ENCODE measurements around the gene MRPS2.
"Not testable (repeated sequence)": the region's sequence is repeated elsewhere in the genome, so short reads cannot be mapped to it uniquely, and the experiment has no call there.

Gene MRPS2

GRCh38 chr9:135502873-135503321 is 2.4 kb downstream of the MRPS2 start:
- H3K27me3 Mint-ChIP-seq, result peaks cover 7% of the 10 kb centered on the region
- no peak overlapping the region for H3K4me3 Mint-ChIP-seq
- H3K9me3 Mint-ChIP-seq, result no peaks in the 10 kb centered on the region
- no peak overlapping the region for H3K27ac Mint-ChIP-seq
- peaks cover 37% of the 10 kb centered on the region for H3K4me1 Mint-ChIP-seq
- H3K36me3 Mint-ChIP-seq, result peaks cover 39% of the 10 kb centered on the region
- no peak for ATAC-seq

GRCh38 chr9:135503371-135504261 is 3.1 kb downstream of the MRPS2 start:
- Mint-ChIP-seq H3K27ac (no peak overlapping the region), H3K36me3 (peaks cover 39% of the 10 kb centered on the region), H3K4me1 (peaks cover 37% of the 10 kb centered on the region), H3K4me3 (no peak overlapping the region), H3K9me3 (peaks cover 6% of the 10 kb centered on the region), H3K27me3 (peaks cover under 1% of the 10 kb centered on the region)
- no peak for ATAC-seq

GRCh38 chr9:135504262-135505243 is 4.1 kb downstream of the MRPS2 start:
- H3K27ac Mint-ChIP-seq, result no peak overlapping the region
- no peak for ATAC-seq
- H3K36me3 Mint-ChIP-seq, result peaks cover 39% of the 10 kb centered on the region
- no peaks in the 10 kb centered on the region for H3K27me3 Mint-ChIP-seq
- peaks cover 31% of the 10 kb centered on the region for H3K4me1 Mint-ChIP-seq
- H3K4me3 Mint-ChIP-seq, result no peak overlapping the region
- peaks cover 15% of the 10 kb centered on the region for H3K9me3 Mint-ChIP-seq

- peaks cover 29% of the 10 kb centered on the region for H3K4me1 Mint-ChIP-seq
- no peak for ATAC-seq
These were observed 5.1 kb downstream of the MRPS2 start for GRCh38 chr9:135505406-135506187.

GRCh38 chr9:135506327-135507103 is 6.0 kb downstream of the MRPS2 start:
- H3K4me1 Mint-ChIP-seq, result peaks cover 25% of the 10 kb centered on the region
- H3K36me3 Mint-ChIP-seq, result peaks cover 39% of the 10 kb centered on the region
- ATAC-seq, result no peak
- no peak overlapping the region for H3K4me3 Mint-ChIP-seq
- no peak overlapping the region for H3K27ac Mint-ChIP-seq
- H3K9me3 Mint-ChIP-seq, result peaks cover 16% of the 10 kb centered on the region
- H3K27me3 Mint-ChIP-seq, result no peaks in the 10 kb centered on the region

More at GRCh38 chr9:135505406-135506187, 5.1 kb downstream of the MRPS2 start:
- peaks cover 16% of the 10 kb centered on the region for H3K9me3 Mint-ChIP-seq
- H3K36me3 Mint-ChIP-seq, result peaks cover 39% of the 10 kb centered on the region
- H3K27ac Mint-ChIP-seq, result no peak overlapping the region
- H3K27me3 Mint-ChIP-seq, result no peaks in the 10 kb centered on the region
- no peak overlapping the region for H3K4me3 Mint-ChIP-seq

- no peak overlapping the region for H3K4me3 Mint-ChIP-seq
- H3K27ac Mint-ChIP-seq, result no peak overlapping the region
- H3K9me3 Mint-ChIP-seq, result peaks cover 16% of the 10 kb centered on the region
- H3K27me3 Mint-ChIP-seq, result no peaks in the 10 kb centered on the region
- H3K36me3 Mint-ChIP-seq, result peaks cover 32% of the 10 kb centered on the region
- ATAC-seq, result no peak
- peaks cover 16% of the 10 kb centered on the region for H3K4me1 Mint-ChIP-seq
These were observed 6.9 kb downstream of the MRPS2 start for GRCh38 chr9:135507104-135508035.

- Mint-ChIP-seq H3K4me3 (no peak overlapping the region), H3K36me3 (peaks cover 22% of the 10 kb centered on the region), H3K9me3 (peaks cover 16% of the 10 kb centered on the region), H3K4me1 (peaks cover 12% of the 10 kb centered on the region), H3K27ac (no peak overlapping the region), H3K27me3 (peaks cover under 1% of the 10 kb centered on the region)
- ATAC-seq, result no peak
These were observed 7.8 kb downstream of the MRPS2 start for GRCh38 chr9:135508211-135508820.

GRCh38 chr9:135509458-135509857 is 9.0 kb downstream of the MRPS2 start:
- H3K36me3 Mint-ChIP-seq, result peaks cover 11% of the 10 kb centered on the region
- H3K9me3 Mint-ChIP-seq, result peaks cover 16% of the 10 kb centered on the region
- peaks cover 9% of the 10 kb centered on the region for H3K4me1 Mint-ChIP-seq
- no peak overlapping the region for H3K4me3 Mint-ChIP-seq
- H3K27me3 Mint-ChIP-seq, result peaks cover 8% of the 10 kb centered on the region
- H3K27ac Mint-ChIP-seq, result no peak overlapping the region
- no peak for ATAC-seq

GRCh38 chr9:135512241-135512603 is 11.7 kb downstream of the MRPS2 start:
- peaks cover 16% of the 10 kb centered on the region for H3K9me3 Mint-ChIP-seq
- H3K4me3 Mint-ChIP-seq, result no peak overlapping the region
- peaks cover 9% of the 10 kb centered on the region for H3K27me3 Mint-ChIP-seq
- no peaks in the 10 kb centered on the region for H3K36me3 Mint-ChIP-seq
- no peak overlapping the region for H3K27ac Mint-ChIP-seq
- no peaks in the 10 kb centered on the region for H3K4me1 Mint-ChIP-seq
- ATAC-seq, result no peak

- Mint-ChIP-seq H3K4me1 (no peaks in the 10 kb centered on the region), H3K27me3 (peaks cover 16% of the 10 kb centered on the region), H3K36me3 (no peaks in the 10 kb centered on the region), H3K9me3 (peaks cover 16% of the 10 kb centered on the region), H3K27ac (no peak overlapping the region), H3K4me3 (no peak overlapping the region)
- ATAC-seq, result no peak
These were observed 12.4 kb downstream of the MRPS2 start for GRCh38 chr9:135512904-135513303.

- Mint-ChIP-seq H3K27me3 (peaks cover 17% of the 10 kb centered on the region), H3K9me3 (peaks cover 12% of the 10 kb centered on the region), H3K4me1 (no peaks in the 10 kb centered on the region), H3K4me3 (no peak overlapping the region), H3K36me3 (no peaks in the 10 kb centered on the region), H3K27ac (no peak overlapping the region)
- peak; percentile 32 for ATAC-seq
These were observed 12.9 kb downstream of the MRPS2 start for GRCh38 chr9:135513351-135513846.

- ATAC-seq, H3K4me1 Mint-ChIP-seq, H3K36me3 Mint-ChIP-seq, H3K9me3 Mint-ChIP-seq, H3K4me3 Mint-ChIP-seq, H3K27ac Mint-ChIP-seq: not testable (repeated sequence)
- H3K27me3 Mint-ChIP-seq, result peaks cover 17% of the 10 kb centered on the region
These were observed 13.4 kb downstream of the MRPS2 start for GRCh38 chr9:135513906-135514305.
